H1 (cell line): Measurements from ENCODE around the gene GAREM2. TPM values are rescaled to one million over a fixed set of nuclear protein-coding genes. Genes with fewer than 3 reads are reported as not detected.

Experiments used
- CTCF ChIA-PET: fragments of 300-600 bp; sonication (Branson Sonifier 250); formaldehyde crosslinking; loops from one replicate; lab custom pipeline; 2021; ENCODE audit not compliant: partially characterized antibody; lab: Charles Lee
- POLR2A ChIA-PET: fragments of 300-600 bp; sonication (Branson Sonifier 250); formaldehyde crosslinking; loops from one replicate; lab custom pipeline; 2021; ENCODE audit warnings: inconsistent platforms; ENCODE audit not compliant: partially characterized antibody; lab: Charles Lee
- DNase-seq, 2 experiments: peaks; one replicate each; pipeline versions ENCODE4 v3.0.0 to v3.0.0-alpha.2; 2010 to 2022; ENCODE audit warnings: low spot score in 2 of 2, low read depth in 1 of 2, mixed read lengths in 1 of 2
- FAIRE-seq: peaks from 2 replicates; lab custom pipeline; 2011; peaks lifted over from hg19 to GRCh38; lab: Jason Lieb, UNC
- H2AFZ ChIP-seq: 2 replicates; pipeline ENCODE4 v1.8.1; 2012; ENCODE audit warnings: low read length, inconsistent platforms
- H2AK5ac ChIP-seq: 2 replicates; pipeline ENCODE4 v1.6.1; 2013; ENCODE audit warnings: low read depth, low read length
- H2BK120ac ChIP-seq: replicated peaks from 2 replicates; pipeline ENCODE3; 2013; ENCODE audit warnings: low read depth, low read length, inconsistent platforms
- H2BK12ac ChIP-seq: 2 replicates; pipeline ENCODE4 v1.6.1; 2013; ENCODE audit warnings: low read depth, low read length
- H2BK15ac ChIP-seq: 2 replicates; pipeline ENCODE4 v1.6.1; 2013; ENCODE audit warnings: low read length
- H2BK20ac ChIP-seq: 2 replicates; pipeline ENCODE4 v1.6.1; 2013; ENCODE audit warnings: low read length
- H2BK5ac ChIP-seq: 2 replicates; pipeline ENCODE4 v1.6.1; 2013; ENCODE audit warnings: low read depth, low read length
- H3K14ac ChIP-seq: 2 replicates; pipeline ENCODE4 v1.6.1; 2013; ENCODE audit warnings: inconsistent platforms; ENCODE audit not compliant: insufficient read length
- H3K18ac ChIP-seq: 2 replicates; pipeline ENCODE4 v1.6.1; 2013; ENCODE audit warnings: low read length; ENCODE audit errors: extremely low read depth
- H3K23ac ChIP-seq: 2 replicates; pipeline ENCODE4 v1.6.1; 2013; ENCODE audit warnings: inconsistent platforms; ENCODE audit not compliant: insufficient read length
- H3K23me2 ChIP-seq: 2 replicates; pipeline ENCODE4 v1.6.1; 2013; ENCODE audit warnings: low read depth, low read length
- H3K27ac ChIP-seq: 2 replicates; pipeline ENCODE4 v1.6.1; 2011; ENCODE audit warnings: low read depth, low read length, inconsistent platforms
- H3K27me3 ChIP-seq, 4 experiments: replicated peaks in 1 of 4; 1 replicate in 1 of 4; 2 replicates in 3 of 4; pipeline versions ENCODE4 v1.6.1 to v1.8.1; 2011 to 2013; ENCODE audit warnings: low read length in 3 of 4, mild to moderate bottlenecking in 3 of 4, inconsistent platforms in 2 of 4, mixed read lengths in 2 of 4, moderate library complexity in 1 of 4; ENCODE audit not compliant: control insufficient read depth in 3 of 4, insufficient read depth in 3 of 4; ENCODE audit errors: extremely low read depth in 1 of 4
- H3K36me3 ChIP-seq, 4 experiments: 2 replicates each; pipeline versions ENCODE4 v1.6.1 to v1.8.1; 2011 to 2013; ENCODE audit warnings: mild to moderate bottlenecking in 4 of 4, low read length in 3 of 4, moderate library complexity in 2 of 4, control low read depth in 1 of 4, inconsistent platforms in 1 of 4; ENCODE audit not compliant: insufficient read depth in 4 of 4, control insufficient read depth in 2 of 4
- H3K4ac ChIP-seq: replicated peaks from 2 replicates; pipeline ENCODE3; 2013; ENCODE audit warnings: low read length, low read depth, mixed read lengths, inconsistent platforms; ENCODE audit not compliant: insufficient read length
- H3K4me1 ChIP-seq, 4 experiments: replicated peaks in 1 of 4; 1 replicate in 1 of 4; 2 replicates in 3 of 4; pipeline versions ENCODE4 v1.6.1 to v1.8.1; 2011 to 2013; ENCODE audit warnings: low read length in 3 of 4, inconsistent platforms in 2 of 4, mixed read lengths in 1 of 4; ENCODE audit not compliant: insufficient read depth in 4 of 4, control insufficient read depth in 3 of 4
- H3K4me2 ChIP-seq, 2 experiments: 2 replicates each; pipeline versions ENCODE4 v1.6.1 to v1.8.1; 2011 to 2013; ENCODE audit warnings: low read depth in 2 of 2, low read length in 2 of 2, control low read depth in 1 of 2, inconsistent platforms in 1 of 2, mild to moderate bottlenecking in 1 of 2; ENCODE audit not compliant: insufficient read depth in 1 of 2
- H3K4me3 ChIP-seq, 4 experiments: fragments of 200-600, 300-600 bp in 1 of 4; sonication (generic), shearing (Covaris generic), sonication (Bioruptor Twin) in 1 of 4; 2 replicates each; pipeline versions ENCODE4 v1.5.1 to v1.8.1; 2011 to 2016; ENCODE audit warnings: low read length in 4 of 4, low read depth in 3 of 4, control low read depth in 2 of 4, inconsistent platforms in 2 of 4, mild to moderate bottlenecking in 2 of 4, mixed read lengths in 1 of 4, moderate library complexity in 1 of 4; ENCODE audit not compliant: insufficient read depth in 2 of 4; ENCODE audit errors: extremely low read depth in 1 of 4
- H3K56ac ChIP-seq: replicated peaks from 2 replicates; pipeline ENCODE3; 2013; ENCODE audit warnings: low read depth, mild to moderate bottlenecking, mixed read lengths, low read length, inconsistent platforms; ENCODE audit not compliant: insufficient read length
- H3K79me1 ChIP-seq: 2 replicates; pipeline ENCODE4 v1.6.1; 2013; ENCODE audit warnings: low read depth, low read length, control low read depth
- H3K79me2 ChIP-seq, 2 experiments: 2 replicates each; pipeline versions ENCODE4 v1.6.1 to v1.8.1; 2012 to 2013; ENCODE audit warnings: low read length in 2 of 2, mild to moderate bottlenecking in 2 of 2, inconsistent platforms in 1 of 2; ENCODE audit not compliant: insufficient read depth in 2 of 2, control insufficient read depth in 1 of 2
- H3K9ac ChIP-seq, 4 experiments: replicated peaks in 1 of 4; 1 replicate in 1 of 4; 2 replicates in 3 of 4; pipeline versions ENCODE4 v1.6.1 to v1.8.1; 2011 to 2013; ENCODE audit warnings: low read depth in 3 of 4, low read length in 3 of 4, control low read depth in 2 of 4, mild to moderate bottlenecking in 2 of 4, moderate library complexity in 2 of 4, inconsistent platforms in 1 of 4; ENCODE audit errors: extremely low read depth in 1 of 4
- H3K9me3 ChIP-seq, 2 experiments: 2 replicates each; pipeline versions ENCODE4 v1.6.1 to v1.8.1; 2012 to 2013; ENCODE audit warnings: mild to moderate bottlenecking in 2 of 2, moderate library complexity in 2 of 2, control low read depth in 1 of 2, inconsistent platforms in 1 of 2, low read depth in 1 of 2, low read length in 1 of 2, mixed read lengths in 1 of 2; ENCODE audit not compliant: insufficient read depth in 2 of 2
- H4K20me1 ChIP-seq, 2 experiments: replicated peaks in 1 of 2; 2 replicates each; pipeline versions ENCODE3 to v1.8.1; 2011 to 2013; ENCODE audit warnings: inconsistent platforms in 2 of 2, low read length in 2 of 2, mild to moderate bottlenecking in 1 of 2; ENCODE audit not compliant: insufficient read depth in 2 of 2, control insufficient read depth in 1 of 2
- H4K5ac ChIP-seq: 2 replicates; pipeline ENCODE4 v1.6.1; 2013; ENCODE audit warnings: low read length, low read depth, mixed read lengths, inconsistent platforms; ENCODE audit not compliant: insufficient read length
- H4K8ac ChIP-seq: 2 replicates; pipeline ENCODE4 v1.8.0; 2013; ENCODE audit warnings: mild to moderate bottlenecking, moderate library complexity, low read length, inconsistent platforms; ENCODE audit not compliant: insufficient read depth; ENCODE audit errors: extremely low read depth
- H4K91ac ChIP-seq: replicated peaks from 2 replicates; pipeline ENCODE3; 2013; ENCODE audit warnings: low read length, mixed read lengths, inconsistent platforms; ENCODE audit not compliant: insufficient read length
- RAD21 ChIP-seq, 2 experiments: IDR thresholded peaks in 1 of 2; conservative IDR thresholded peaks in 1 of 2; 2 replicates each; pipeline ENCODE4 v1.6.1; 2011; ENCODE audit warnings: low read depth in 2 of 2, low read length in 2 of 2, improper control_type of control experiment in 1 of 2, inconsistent platforms in 1 of 2, mild to moderate bottlenecking in 1 of 2, moderate library complexity in 1 of 2
- SP1 ChIP-seq: IDR thresholded peaks from 2 replicates; pipeline ENCODE4 v1.6.1; 2011; ENCODE audit warnings: low read depth, low read length
- TBP ChIP-seq: IDR thresholded peaks from 2 replicates; pipeline ENCODE4 v1.6.1; 2011; ENCODE audit warnings: low read depth, low read length, improper control_type of control experiment
- WGBS, 2 experiments: shearing (Covaris generic) in 1 of 2; methylation state at CpG; one replicate each; pipeline versions ENCODE4 v1.1.6 to v1.1.7; 2013 to 2015; ENCODE audit warnings: low lambda C conversion rate in 2 of 2, mixed read lengths in 2 of 2, inconsistent platforms in 1 of 2, low coverage in 1 of 2, missing lambda C conversion rate in 1 of 2; ENCODE audit not compliant: insufficient replicate concordance in 2 of 2, insufficient coverage in 1 of 2, insufficient read length in 1 of 2; ENCODE audit errors: extremely low coverage in 1 of 2, missing lambda C conversion rate in 1 of 2; 5-methylcytosine and 5-hydroxymethylcytosine counted together
- polyA plus RNA-seq, 7 experiments: library from polyadenylated mRNA; depleted of rRNA in 3 of 7; stranded (reverse) in 5 of 7; unstranded in 2 of 7; fragments of >200 nt in 5 of 7; fragments of 200-250 nt in 2 of 7; gene quantifications; 1 replicate in 5 of 7; 2 replicates in 1 of 7; 4 replicates in 1 of 7; pipeline versions ENCODE4 v1.2.1 to v1.2.3, GENCODE V29; 2011 to 2013; ENCODE audit warnings: missing spikeins in 2 of 7, mixed read lengths in 2 of 7
- total RNA-seq: library from RNA; stranded (reverse); fragmentation: NEBNext Ultra II Directional; extraction: Animal tissue kit (Norgen Biotek cat#: 25700); gene quantifications from 2 replicates; pipeline ENCODE4 v1.2.1, GENCODE V29; 2021

Gene GAREM2
- total and polyA plus RNA-seq, 2 of the 8 experiments (the other 6 are each of a cell fraction or from before 2014, with no cell fraction given) = 19.9 TPM

- Histone ChIP-seq H2BK5ac (no peak overlapping the region), H3K27ac (no peak overlapping the region), H3K79me1 (peaks cover 8% of the 10 kb centered on the region), H3K4ac (no peak overlapping the region), H3K14ac (no peak overlapping the region), H3K4me1 (peaks cover 4 to 29% (median 17%) of the 10 kb centered on the region in 4 experiments), H3K23ac (no peak overlapping the region), H4K91ac (no peak overlapping the region), H3K9me3 (no peaks in the 10 kb centered on the region), H2AK5ac (no peak overlapping the region), H2BK120ac (no peak overlapping the region), H3K36me3 (peaks cover 0 to 9% (median 2%) of the 10 kb centered on the region in 4 experiments; a peak in 4 of 8 replicates), H3K56ac (no peak overlapping the region), H3K4me2 (no peak overlapping the region), H2AFZ (no peak overlapping the region), H4K20me1 (peaks cover 2 to 19% of the 10 kb centered on the region in 2 experiments), H3K4me3 (no peak overlapping the region), H4K5ac (no peak overlapping the region), H3K79me2 (peaks cover 0 to 11% of the 10 kb centered on the region in 2 experiments; a peak in 1 of 4 replicates), H2BK20ac (no peak overlapping the region), H4K8ac (no peak overlapping the region), H3K18ac (no peak overlapping the region), H3K23me2 (peaks cover 19% of the 10 kb centered on the region), H3K27me3 (peaks cover 0 to 2% (median 0%) of the 10 kb centered on the region in 4 experiments; a peak in 3 of 7 replicates), H2BK12ac (no peak overlapping the region), H3K9ac (no peak overlapping the region), H2BK15ac (no peak overlapping the region)
- no peak for DNase-seq
- TF ChIP-seq TBP (no peak), RAD21 (IDR thresholded peaks at IDR 0.05 in 1 of 2, conservative IDR thresholded peaks at IDR 0.05 in 1 of 2; ENCODE audit: low read depth in 2 of 2, low read length in 2 of 2) (no peak), SP1 (no peak)
- WGBS, 2 experiments = 94% methylated on average over 7 of the region's 7 CpGs; no CpG with 5 or more reads in 1 of the 2 experiments
- CTCF ChIA-PET = interaction anchor here (1.6 to 3.2 kb wide), 2 partner anchors 8 to 12 kb away, joined by 4 to 23 read pairs; no protein-coding TSS in a partner anchor
- POLR2A ChIA-PET = interaction anchor here (7.3 kb wide), 1 partner anchor 10 kb away, joined by 65 read pairs; no protein-coding TSS in a partner anchor
- no peak for FAIRE-seq
These were observed 4.2 kb downstream of the GAREM2 start for GRCh38 chr2:26177122-26177521.
